GM19395 (cell line): ENCODE data around the gene ZNF45.
"Not testable (repeated sequence)": the region's sequence is repeated elsewhere in the genome, so short reads cannot be mapped to it uniquely, and the experiment has no call there.

Source experiments
- ATAC-seq: cut with Tn5 transposase; IDR thresholded peaks from one replicate; pipeline ENCODE4 v1.9.1; 2021; ENCODE audit warnings: mild to moderate bottlenecking, moderate library complexity; ENCODE audit not compliant: unreplicated experiment

Gene ZNF45

DNA sequence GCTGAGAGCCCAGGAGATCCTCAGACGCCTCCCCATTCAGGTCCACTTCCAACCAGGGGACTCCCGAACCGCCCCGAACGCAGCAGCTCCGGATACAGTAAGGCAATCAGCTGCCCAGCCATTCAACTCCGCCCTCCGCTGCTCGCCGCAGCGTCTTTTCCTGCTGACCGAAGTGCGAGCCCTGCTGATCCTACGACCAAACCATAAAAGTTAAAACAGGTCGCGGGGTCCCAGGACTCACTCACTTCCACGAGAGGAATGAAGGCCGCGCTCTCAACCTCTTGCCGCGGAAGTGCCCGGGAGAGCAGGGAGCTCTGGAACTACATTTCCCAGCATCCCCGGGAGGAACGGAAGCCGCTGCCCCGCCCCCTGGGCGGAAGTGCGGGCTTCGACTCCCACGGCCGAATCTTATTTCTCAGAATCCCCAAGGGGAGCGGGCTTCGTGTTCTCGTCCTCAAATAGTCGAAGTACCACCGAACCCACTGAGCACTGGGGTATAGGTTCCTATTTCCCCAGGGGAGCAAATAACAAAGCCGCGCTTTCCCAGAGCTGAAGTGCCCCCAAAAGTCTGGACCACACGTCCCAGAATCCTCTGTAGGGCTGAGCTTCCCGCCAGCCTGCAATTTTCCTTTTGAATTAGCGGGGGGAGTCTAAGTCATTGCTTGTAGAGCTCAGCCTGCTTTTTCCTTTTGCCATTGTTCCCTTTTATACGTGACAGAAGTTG is at the start of gene ZNF45:
TSS of gene ZNF45 (minus strand) at position 298 of the 724 bp plus-strand sequence. CDS start 13,097 bp downstream, outside the sequence.
- peak; percentile 95 for ATAC-seq

DNA sequence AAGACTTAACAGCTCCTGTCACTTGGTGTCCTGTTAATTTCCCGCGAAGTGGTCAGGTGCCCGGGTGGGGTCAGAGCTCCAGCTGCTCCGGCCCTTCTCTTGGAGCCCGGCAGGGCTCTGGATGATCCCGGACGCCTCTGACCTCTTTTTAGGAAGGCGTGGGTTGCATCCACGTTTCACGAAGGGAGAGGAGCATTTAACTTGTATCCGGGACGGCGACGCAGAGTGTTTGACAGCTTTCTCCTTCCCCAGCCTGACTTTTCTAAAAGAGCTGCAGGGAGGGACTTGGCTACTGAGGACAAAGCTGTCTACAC is 49.6 kb upstream of the ZNF45 start:
- no peak for ATAC-seq

DNA sequence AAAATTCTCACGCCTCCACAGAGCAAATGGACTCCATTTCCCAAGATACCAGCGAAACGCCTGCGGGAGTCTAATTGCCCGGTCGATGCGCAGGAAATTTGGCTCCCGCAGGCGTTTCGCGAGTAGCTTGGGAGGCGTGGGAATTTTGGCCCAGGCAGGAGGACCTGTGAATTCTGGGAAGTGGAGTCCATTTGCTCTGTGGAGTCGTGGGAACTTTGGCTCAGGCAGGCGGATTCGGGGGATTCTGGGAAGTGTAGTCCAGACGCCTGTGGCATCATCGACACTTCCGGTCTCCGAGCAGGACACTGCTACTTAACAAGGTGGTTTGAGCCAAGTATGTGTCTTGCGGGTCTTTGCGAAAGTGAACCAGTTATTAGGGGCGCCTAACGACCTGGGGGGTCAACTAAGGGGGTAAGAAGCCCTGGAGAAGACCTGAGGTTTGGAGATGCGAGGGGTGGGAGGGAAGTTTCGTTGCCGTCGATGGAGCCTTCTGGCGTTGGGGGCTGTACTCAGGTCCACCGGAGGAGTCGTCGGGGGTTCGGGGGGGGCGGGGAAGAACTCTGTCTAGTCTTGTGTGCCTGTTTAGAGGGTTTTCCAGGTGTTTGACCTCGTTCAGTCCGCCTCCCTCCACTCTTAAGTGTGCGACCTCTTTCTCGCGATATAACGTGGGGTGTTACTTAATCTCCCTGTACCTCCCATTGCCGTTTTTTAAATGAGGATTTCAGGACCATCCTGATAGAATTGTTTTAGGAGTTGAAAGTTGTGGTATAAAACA is 49.0 kb upstream of the ZNF45 start, which contains the start of gene ZNF155:
TSS of gene ZNF155 (plus strand) at position 277 of the 775 bp plus-strand sequence. CDS start 4,356 bp downstream, outside the sequence.
- peak; percentile 74 for ATAC-seq

DNA sequence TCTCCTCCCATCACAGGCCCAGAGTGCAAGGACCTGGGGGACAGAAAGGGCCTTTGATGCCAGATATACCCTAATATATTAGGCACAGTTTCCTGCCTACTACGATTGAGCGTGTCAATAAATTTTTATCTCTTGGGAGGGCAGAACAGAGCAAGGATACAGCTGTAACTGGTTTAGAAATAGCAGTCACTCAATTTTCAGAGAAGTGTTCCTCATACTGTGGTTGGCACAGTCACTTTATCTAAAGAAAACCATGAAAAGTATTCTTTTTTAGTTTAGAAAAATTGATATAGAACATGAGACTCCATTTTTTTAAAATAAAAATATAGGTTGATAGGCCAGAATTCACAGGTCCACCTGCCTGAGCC is 48.4 kb upstream of the ZNF45 start:
- ATAC-seq, result no peak

DNA sequence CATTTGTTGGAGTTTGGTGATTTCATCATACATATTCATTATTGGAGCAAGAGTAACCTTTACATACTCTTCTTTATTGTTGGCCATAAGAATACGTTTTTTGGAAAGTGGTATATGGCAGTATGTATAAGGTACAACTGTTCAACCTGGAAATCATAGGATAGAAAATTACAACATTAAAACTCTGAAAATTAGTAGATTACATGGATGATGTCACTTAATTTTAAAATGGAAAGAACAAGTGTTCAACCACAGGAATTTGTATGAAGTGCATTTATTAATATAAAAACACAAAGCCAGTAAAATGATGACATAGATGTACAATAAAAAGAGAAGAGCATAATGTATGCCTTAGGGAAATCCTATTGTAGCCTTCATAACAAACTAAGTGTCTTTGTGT is 41.6 kb upstream of the ZNF45 start:
- ATAC-seq, result no peak

DNA sequence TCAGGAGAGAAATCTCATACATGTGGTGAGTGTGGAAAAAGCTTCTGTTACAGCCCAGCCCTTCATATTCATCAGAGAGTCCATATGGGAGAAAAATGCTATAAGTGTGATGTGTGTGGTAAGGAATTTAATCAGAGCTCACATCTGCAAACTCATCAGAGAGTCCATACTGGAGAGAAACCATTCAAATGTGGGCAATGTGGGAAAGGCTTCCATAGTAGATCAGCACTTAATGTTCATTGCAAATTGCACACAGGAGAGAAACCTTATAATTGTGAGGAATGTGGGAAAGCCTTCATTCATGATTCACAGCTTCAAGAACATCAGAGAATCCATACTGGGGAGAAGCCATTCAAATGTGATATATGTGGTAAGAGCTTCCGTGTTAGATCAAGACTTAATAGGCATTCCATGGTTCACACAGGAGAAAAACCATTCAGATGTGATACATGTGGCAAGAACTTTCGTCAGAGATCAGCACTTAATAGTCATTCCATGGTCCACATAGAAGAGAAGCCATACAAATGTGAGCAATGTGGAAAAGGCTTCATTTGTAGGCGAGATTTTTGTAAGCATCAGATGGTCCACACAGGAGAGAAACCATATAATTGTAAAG is 31.1 kb upstream of the ZNF45 start:
- ATAC-seq, result no peak

DNA sequence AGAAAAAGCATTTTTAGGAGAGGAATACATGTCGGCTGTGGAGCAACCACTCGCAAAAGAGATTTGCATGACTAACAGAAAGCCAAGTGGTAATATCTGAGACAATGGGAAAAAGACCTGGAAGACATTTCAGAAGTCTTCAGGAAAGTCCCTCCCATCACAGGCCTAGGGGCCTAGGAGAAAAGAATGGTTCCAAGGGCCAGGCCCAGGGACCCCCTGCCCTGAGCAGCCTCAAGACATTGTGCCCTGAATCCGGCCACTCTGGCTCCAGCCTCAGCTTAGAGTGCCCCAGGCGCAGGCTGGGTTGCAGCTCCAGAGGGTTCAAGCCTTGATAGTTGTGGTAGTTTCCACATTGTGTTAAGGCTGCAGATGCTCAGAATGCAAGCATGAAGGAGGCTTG is 25.3 kb upstream of the ZNF45 start:
- ATAC-seq, result no peak

DNA sequence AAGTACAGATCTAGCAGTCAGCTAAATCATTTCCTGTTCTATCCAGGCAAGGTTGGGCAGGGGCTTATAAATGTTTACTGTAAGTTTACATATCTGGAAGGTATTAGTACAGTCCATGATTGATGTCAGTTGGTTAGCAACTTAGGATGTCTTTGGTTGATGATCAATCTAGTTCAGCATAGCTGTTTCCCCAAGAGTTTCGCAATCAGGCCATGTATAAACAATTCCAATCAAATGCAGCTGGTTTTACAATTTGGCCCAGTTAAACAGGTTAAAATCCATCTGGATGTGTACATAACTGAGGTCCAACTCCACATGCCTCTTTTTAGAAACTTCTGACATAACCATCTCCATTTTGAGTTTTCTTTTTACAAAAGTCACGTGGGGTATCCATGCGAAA is 22.8 kb upstream of the ZNF45 start:
- no peak for ATAC-seq

DNA sequence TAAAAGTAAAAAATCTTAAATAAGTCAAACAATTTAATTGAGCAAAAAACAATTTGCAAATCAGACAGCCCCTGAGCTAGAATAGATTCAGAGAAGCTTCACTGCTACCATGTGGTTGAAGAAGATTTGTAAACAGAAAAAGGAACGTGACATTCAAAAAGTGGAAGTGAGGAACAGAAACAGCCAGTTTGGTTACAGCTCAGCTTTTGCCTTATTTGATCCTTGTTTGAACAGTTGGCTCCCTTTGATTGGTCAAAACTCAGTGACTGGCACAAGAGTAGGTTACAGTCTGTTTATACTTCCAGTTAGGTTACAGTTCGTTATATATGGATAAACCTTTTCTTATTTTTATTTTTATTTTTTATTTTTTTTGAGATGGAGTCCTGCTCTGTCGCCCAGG is 21.7 kb upstream of the ZNF45 start:
- ATAC-seq, result no peak

DNA sequence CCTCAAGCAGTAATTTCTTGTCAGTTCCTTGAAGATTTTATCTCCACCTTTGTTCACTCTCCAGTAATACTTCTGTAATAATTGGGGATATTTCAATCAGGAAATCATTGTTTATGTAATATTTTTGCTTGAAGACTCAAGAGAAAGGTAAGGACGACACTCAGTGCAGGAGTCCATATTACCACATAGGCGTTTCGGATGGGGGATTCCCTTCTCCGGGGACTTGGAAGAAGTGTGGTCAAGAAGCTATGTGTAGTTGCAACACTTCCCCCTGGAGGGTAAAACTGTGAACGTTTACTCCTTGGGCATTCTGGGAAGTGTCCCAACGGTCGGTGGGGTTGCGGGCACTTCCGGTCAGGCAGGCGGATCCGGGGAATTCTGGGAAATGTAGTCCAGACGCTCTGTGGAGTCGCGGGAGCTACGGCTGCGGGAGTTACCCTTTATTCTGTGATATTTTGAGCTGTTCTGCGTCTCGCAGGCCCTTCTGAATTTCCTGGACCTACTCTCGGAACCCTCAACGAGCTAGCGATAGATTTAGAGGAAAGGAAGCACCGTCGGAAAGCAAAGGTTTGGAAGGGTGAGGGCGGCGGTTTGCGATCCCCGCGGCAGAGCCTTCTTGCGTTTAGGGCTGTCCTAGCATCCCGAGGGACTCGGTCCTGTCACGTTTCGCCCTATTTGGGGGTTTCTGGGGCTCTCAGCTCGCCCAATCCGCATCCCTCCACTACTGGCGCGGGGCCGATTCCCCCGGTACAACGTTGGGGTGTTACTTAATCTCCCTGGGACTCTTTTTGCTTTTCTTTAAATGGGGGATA is 16.0 kb upstream of the ZNF45 start, which contains the start of gene ZNF221:
TSS of gene ZNF221 (plus strand) at position 395 of the 812 bp plus-strand sequence. CDS start 11,499 bp downstream, outside the sequence.
- ATAC-seq, result peak; percentile 90

DNA sequence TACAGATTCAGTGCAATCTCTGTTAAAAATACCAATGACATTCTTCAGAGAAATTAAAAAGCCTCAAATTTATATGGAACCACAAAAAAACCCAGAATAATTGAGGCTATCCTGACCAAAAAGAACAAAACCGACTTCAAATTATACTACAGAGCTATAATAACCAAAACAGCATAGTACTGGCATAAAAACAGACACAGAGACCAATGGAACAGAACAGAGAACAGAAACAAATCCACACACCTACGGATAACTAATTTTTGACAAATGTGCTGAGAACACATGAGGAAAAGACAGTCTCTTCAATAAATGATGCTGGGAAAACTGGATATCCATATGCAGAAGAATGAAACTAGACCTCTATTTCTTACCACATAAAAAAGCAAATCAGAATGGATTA is 14.7 kb upstream of the ZNF45 start:
- not testable (repeated sequence) for ATAC-seq

DNA sequence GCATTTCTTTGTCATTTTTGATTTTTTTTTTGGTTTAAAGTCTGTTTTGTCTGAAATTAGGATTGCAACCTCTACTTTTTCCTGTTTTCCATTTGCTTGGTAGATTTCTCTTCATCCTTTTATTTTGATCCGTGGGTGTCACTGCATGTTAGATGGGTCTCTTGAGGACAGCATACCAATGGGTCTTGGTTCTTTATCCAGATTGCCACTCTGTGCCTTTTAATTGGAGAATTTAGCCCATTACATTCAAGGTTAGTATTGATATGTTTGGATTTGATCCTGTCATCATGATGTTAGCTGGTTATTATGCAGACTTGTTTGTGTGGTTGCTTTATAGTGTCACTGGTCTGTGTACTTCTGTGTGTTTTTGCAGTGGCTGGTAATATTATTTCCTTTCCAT is 12.3 kb upstream of the ZNF45 start:
- ATAC-seq, result not testable (repeated sequence)

DNA sequence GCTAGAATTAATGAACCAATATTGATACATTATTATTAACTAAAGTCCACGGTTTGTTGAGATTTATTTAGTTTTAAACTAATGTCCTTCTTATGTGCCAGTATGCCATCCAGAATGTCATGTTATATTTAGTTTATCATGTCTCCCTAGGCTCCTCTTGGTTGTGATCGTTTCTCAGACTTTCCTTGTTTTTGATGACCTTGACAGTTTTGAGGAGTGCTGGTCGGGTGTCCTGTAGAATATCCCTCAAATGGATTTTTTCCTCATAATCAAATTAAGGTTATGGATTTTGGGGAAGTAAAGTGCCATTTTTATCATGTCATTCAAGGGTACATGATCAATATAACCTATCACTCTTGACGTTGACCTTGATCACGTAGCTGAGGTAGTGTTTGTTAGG is 6.1 kb upstream of the ZNF45 start:
- ATAC-seq, result no peak

DNA sequence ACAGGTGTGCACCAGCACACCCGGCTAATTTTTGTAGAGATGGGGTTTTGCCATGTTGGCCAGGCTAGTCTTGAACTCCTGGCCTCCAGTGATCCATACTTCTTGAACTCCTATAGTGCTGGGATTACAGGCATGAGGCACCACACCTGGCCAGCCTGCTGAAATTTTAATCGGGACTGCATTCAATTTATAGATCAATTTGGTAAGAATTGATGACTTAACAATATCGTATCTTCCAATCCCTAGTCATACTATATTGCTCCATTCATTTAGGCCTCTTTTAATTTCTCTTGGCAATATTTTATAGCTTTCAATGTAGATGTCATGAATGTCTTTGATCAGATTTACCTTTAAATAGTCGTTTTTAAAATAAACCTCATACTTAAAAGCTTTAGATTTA is 5.6 kb upstream of the ZNF45 start:
- ATAC-seq, result no peak

DNA sequence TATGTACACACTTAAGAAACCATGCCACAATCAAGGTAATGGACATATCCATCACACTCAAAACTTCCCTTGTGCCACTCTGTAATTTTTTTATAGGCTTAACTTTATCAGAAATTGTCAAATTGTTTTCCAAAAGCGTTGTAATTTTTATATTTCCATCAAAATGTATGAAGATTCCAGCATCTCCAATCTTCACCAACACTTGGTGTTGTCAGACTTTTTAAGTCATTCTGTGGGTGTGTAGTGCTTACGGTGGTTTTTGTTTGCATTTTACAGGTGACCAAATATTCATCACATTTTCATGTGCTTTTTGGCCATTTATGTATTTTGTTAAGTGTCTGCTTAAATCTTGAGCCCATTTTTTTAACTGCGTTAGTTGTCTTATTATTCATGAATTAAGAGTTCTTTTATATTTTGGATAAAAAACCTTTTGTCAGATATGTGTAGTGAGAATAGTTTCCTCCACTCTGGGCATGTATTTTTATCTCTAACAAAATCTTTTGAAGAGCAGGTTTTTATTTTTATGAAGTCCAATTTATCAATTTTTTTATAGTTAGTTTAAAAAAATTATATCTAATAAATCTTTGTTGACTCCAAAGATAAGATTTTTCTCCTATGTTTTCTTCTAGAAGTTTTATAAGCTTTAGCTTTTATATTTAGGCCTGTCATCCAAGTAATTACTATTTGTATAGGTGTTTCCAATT is 4.6 kb upstream of the ZNF45 start:
- ATAC-seq, result no peak

DNA sequence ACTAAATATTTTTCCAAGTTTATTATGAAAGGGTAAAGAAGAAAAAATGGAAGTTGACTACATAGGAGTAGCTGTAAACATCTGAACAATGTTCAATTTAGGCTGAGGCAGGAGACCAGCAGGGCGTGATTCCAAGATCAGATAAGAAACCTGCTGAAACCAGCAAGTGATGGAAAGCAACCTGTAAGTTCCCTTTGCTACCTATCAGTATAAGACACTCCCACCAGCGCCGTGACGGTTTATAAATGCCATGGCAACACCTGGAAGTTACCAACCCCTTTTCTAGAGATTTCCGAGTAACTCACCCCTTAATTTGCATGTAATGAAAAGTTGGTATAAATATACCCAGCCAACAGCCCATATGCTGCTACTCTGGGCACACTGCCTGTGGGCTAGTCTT is 1.1 kb upstream of the ZNF45 start:
- no peak for ATAC-seq

DNA sequence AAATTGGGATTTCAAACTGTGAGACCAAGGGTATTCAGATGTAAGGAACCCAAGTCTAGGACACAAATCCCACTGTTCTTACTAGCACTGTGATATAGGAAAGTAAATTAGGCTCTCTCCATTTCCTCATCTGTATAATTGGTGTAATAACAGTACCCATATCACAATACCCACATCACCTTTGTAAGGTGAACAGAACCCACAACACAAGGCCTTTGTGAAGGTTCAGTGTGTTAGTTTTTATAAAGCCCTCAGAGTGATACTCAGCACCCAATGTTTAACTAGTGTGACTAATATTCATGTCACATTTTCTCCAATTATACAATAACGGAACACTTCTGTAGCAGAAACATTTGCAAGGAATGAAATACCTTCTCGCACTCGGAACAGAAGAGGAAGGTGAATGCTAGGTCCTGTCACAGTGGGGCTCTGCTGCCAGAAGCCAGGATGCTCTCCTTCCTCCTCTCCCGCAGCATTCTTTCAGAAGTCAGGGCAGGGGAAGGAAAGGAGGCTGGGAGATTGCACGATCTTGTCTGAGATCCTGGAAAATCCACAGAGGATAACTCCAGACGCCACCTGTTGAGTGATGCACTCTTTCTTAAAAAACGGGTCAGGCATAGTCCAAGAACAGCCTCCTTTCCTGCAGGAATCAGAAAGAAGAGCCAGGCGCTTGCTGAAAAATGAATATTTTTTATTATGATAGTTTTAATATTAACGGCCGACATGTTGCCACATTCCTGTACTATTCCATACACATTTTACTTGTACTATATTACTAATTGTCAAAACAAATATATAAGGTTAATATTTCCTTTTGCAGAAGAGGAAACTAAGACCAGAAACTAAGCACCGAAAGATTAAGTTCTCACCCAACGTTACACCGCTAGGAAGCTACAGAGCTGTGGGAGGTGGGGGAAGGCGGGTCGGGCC is 762 bp downstream of the ZNF45 start:
- ATAC-seq, result no peak

DNA sequence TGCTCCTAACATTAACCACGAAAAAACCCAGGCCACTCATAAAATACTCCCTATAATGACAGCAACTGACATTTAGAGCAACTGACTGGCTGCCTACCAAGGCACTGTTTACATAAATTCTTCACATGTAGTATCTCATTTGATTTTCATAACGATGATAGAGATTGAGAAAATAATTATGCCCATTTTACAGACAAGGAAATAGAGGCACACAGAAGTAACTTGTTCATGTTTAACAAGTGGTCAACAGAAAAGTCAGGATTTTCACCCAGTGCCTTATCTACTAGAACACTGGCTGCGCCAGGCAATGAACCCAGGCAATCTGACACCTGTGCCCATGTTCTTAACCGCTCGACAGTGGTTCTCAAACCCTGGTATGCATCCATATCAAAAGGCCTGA is 6.3 kb downstream of the ZNF45 start:
- ATAC-seq, result no peak

DNA sequence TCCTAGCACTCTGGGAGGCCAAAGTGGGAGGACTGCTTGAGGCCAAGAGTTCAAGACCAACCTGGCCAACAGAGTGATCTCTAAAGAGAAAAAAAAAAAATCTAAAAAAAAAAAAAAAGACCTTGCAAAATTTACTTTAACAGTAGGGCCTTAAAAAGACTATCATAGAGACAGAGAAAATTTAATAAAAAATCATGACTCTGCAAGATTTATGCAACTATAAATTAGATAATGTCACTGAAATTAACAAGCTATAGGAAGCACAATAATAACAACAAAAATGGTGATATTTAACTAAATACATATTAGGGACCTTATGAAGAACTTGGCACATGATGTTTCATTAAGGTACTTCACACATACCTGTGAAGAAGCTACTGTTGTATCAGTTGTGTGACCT is 11.2 kb downstream of the ZNF45 start:
- no peak for ATAC-seq
